NCI-H146 (cell line): ENCODE measurements around the gene PCDHGB7.
"Not testable (repeated sequence)": the region's sequence is repeated elsewhere in the genome, so short reads cannot be mapped to it uniquely, and the experiment has no call there.

ENCODE experiments used
- DNase-seq: peaks from one replicate; lab custom pipeline; 2025; lab: John Stamatoyannopoulos, UW

Gene PCDHGB7

GRCh38 chr5:141430332-141431113 lies 13.0 kb downstream of the PCDHGB7 start, which contains the start of gene PCDHGA12:
PCDHGA12 (plus strand) TSS chr5:141430507; CDS start chr5:141430760, 253 bp downstream.
- DNase-seq: no peak

- DNase-seq: no peak
These were observed 13.8 kb downstream of the PCDHGB7 start for GRCh38 chr5:141431286-141431685.

- not testable (repeated sequence) for DNase-seq
These were observed 14.8 kb downstream of the PCDHGB7 start for GRCh38 chr5:141432308-141432707.

GRCh38 chr5:141432726-141433125 lies 15.2 kb downstream of the PCDHGB7 start:
- not testable (repeated sequence) for DNase-seq

- no peak for DNase-seq
These were observed 16.5 kb downstream of the PCDHGB7 start for GRCh38 chr5:141434006-141434405.

GRCh38 chr5:141437221-141437620 lies 19.7 kb downstream of the PCDHGB7 start:
- DNase-seq: no peak

- DNase-seq: no peak
These were observed 22.1 kb downstream of the PCDHGB7 start for GRCh38 chr5:141439411-141440141.

GRCh38 chr5:141440341-141440740 lies 22.9 kb downstream of the PCDHGB7 start:
- no peak for DNase-seq

GRCh38 chr5:141441571-141442170 lies 24.2 kb downstream of the PCDHGB7 start:
- DNase-seq: no peak

GRCh38 chr5:141465351-141465750 lies 47.9 kb downstream of the PCDHGB7 start:
- no peak for DNase-seq
